ENCODE measurements around the gene PLS1. TPM values are rescaled to one million over a fixed set of nuclear protein-coding genes. Genes with fewer than 3 reads are reported as not detected.

Gene PLS1
- total RNA-seq, 1 experiment from 2014 or later = 38.8 TPM

DNA sequence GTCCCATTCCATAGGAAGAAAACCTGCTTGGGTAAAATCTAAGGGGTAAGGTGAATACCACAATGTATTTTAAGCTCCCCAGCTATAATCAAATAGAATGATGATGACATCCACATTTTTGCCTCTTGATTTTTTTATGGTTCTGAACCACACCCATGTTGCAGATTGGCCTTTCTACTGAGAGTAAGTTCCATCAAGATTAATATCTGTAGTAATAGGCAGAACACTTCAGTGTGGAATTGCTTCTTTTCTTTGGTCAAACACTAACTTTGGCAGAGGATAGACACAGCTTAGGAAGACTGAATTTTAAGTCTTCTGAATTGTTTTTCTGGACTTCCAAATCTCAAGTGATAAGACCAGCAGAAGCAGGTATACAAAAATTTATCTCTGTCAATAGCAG is 27.0 kb downstream of the PLS1 start:
- no peaks in the 10 kb centered on the region; the same call in 1 of the 2 replicates for H3K79me2 ChIP-seq (ENCODE audit: insufficient read depth, low read length)
- intact Hi-C loops (cut with micrococcal nuclease) = no loop called here
- ChIA-PET RAD21 (ENCODE audit: low non-redundant PET in 1 of 2, low total read pairs in 2 of 2, uncharacterized antibody in 2 of 2, unreplicated experiment in 2 of 2) (no interaction called here), CTCF (no interaction called here), POLR2A (no interaction called here)
- H3K27me3 ChIP-seq (ENCODE audit: insufficient read depth, low read length) = no peaks in the 10 kb centered on the region
- H2AFZ ChIP-seq (ENCODE audit: low read depth, low read length, poor library complexity, severe bottlenecking) = no peak overlapping the region
- no peak overlapping the region for H3K9ac ChIP-seq (ENCODE audit: low read length)
- H4K20me1 ChIP-seq (ENCODE audit: insufficient read depth) = no peaks in the 10 kb centered on the region
- peaks cover 11 to 13% of the 10 kb centered on the region in 2 experiments for H3K4me1 ChIP-seq (ENCODE audit: control insufficient read depth in 1 of 2, insufficient read depth in 2 of 2, low read length in 2 of 2)
- ATAC-seq (no peak), DNase-seq (ENCODE audit: low read depth, low spot score) (no peak)
- H3K9me2 ChIP-seq (ENCODE audit: insufficient read depth) = no peaks in the 10 kb centered on the region
- no peak overlapping the region for H3K27ac ChIP-seq (ENCODE audit: low read depth, low read length)
- H3K4me3 ChIP-seq (replicated peaks in 1 of 2; ENCODE audit: low read depth in 1 of 2, low read length in 2 of 2) = no peak overlapping the region
- BruUV-seq (replicated peaks) = no TSS peak
- H3K36me3 ChIP-seq (ENCODE audit: control insufficient read depth in 1 of 2, insufficient read depth in 2 of 2, low read length in 2 of 2) = no peaks in the 10 kb centered on the region
- H3K9me3 ChIP-seq (ENCODE audit: control insufficient read depth in 1 of 2, insufficient read depth in 1 of 2, low read depth in 1 of 2, low read length in 2 of 2) = no peaks in the 10 kb centered on the region
- no peak overlapping the region for H3K4me2 ChIP-seq (ENCODE audit: low read length)
- TF ChIP-seq ELF1 (IDR thresholded peaks at IDR 0.05; ENCODE audit: borderline replicate concordance, low read depth) (no peak), SIN3A (IDR thresholded peaks at IDR 0.05; ENCODE audit: low read depth) (no peak), CBX3 (IDR thresholded peaks at IDR 0.05; ENCODE audit: low read depth) (no peak), SRF (IDR thresholded peaks at IDR 0.05; ENCODE audit: low read depth) (no peak)

GRCh38 chr3:142624341-142625152 is 28.4 kb downstream of the PLS1 start:
- Histone ChIP-seq H4K20me1 (ENCODE audit: insufficient read depth) (no peaks in the 10 kb centered on the region), H3K27me3 (ENCODE audit: insufficient read depth, low read length) (no peaks in the 10 kb centered on the region), H3K4me3 (replicated peaks in 1 of 2; ENCODE audit: low read depth in 1 of 2, low read length in 2 of 2) (no peak overlapping the region), H3K36me3 (ENCODE audit: control insufficient read depth in 1 of 2, insufficient read depth in 2 of 2, low read length in 2 of 2) (no peaks in the 10 kb centered on the region), H3K4me1 (ENCODE audit: control insufficient read depth in 1 of 2, insufficient read depth in 2 of 2, low read length in 2 of 2) (0 out of 4 replicates have a peak, but pooled peaks cover 0 to under 1% of the 10 kb centered on the region in 2 experiments), H3K9me3 (ENCODE audit: control insufficient read depth in 1 of 2, insufficient read depth in 1 of 2, low read depth in 1 of 2, low read length in 2 of 2) (no peaks in the 10 kb centered on the region), H3K27ac (ENCODE audit: low read depth, low read length) (no peak overlapping the region), H3K9me2 (ENCODE audit: insufficient read depth) (no peaks in the 10 kb centered on the region), H3K4me2 (ENCODE audit: low read length) (no peak overlapping the region), H3K79me2 (ENCODE audit: insufficient read depth, low read length) (no peaks in the 10 kb centered on the region; the same call in 1 of the 2 replicates), H3K9ac (ENCODE audit: low read length) (no peak overlapping the region), H2AFZ (ENCODE audit: low read depth, low read length, poor library complexity, severe bottlenecking) (no peak overlapping the region)
- ATAC-seq (no peak), DNase-seq (ENCODE audit: low read depth, low spot score) (no peak)
- RAD21 ChIA-PET (ENCODE audit: low non-redundant PET in 1 of 2, low total read pairs in 2 of 2, uncharacterized antibody in 2 of 2, unreplicated experiment in 2 of 2) = no interaction called here
- no TSS peak for BruUV-seq (replicated peaks)
- POLR2A ChIA-PET = no interaction called here
- CTCF ChIA-PET = no interaction called here
- intact Hi-C loops (cut with micrococcal nuclease) = no loop called here
- TF ChIP-seq POLR2A (IDR thresholded peaks at IDR 0.05; ENCODE audit: borderline replicate concordance, extremely low read depth, insufficient read depth, insufficient read length) (no peak), EZH2 (IDR thresholded peaks at IDR 0.05) (no peak), CBX3 (IDR thresholded peaks at IDR 0.05; ENCODE audit: low read depth) (no peak), EGR1 (IDR thresholded peaks at IDR 0.05; ENCODE audit: low read depth) (no peak), ZBTB33 (IDR thresholded peaks at IDR 0.05; ENCODE audit: extremely low read depth, insufficient replicate concordance, low read length) (no peak), RAD21 (IDR thresholded peaks at IDR 0.05; ENCODE audit: low read depth) (no peak), SP1 (IDR thresholded peaks at IDR 0.05; ENCODE audit: low read depth) (no peak), TCF7L2 (IDR thresholded peaks at IDR 0.05; ENCODE audit: borderline replicate concordance, extremely low read depth, insufficient read depth, insufficient read length) (no peak), MAX (IDR thresholded peaks at IDR 0.05) (no peak)
- TF ChIP-seq, protein P1, sequence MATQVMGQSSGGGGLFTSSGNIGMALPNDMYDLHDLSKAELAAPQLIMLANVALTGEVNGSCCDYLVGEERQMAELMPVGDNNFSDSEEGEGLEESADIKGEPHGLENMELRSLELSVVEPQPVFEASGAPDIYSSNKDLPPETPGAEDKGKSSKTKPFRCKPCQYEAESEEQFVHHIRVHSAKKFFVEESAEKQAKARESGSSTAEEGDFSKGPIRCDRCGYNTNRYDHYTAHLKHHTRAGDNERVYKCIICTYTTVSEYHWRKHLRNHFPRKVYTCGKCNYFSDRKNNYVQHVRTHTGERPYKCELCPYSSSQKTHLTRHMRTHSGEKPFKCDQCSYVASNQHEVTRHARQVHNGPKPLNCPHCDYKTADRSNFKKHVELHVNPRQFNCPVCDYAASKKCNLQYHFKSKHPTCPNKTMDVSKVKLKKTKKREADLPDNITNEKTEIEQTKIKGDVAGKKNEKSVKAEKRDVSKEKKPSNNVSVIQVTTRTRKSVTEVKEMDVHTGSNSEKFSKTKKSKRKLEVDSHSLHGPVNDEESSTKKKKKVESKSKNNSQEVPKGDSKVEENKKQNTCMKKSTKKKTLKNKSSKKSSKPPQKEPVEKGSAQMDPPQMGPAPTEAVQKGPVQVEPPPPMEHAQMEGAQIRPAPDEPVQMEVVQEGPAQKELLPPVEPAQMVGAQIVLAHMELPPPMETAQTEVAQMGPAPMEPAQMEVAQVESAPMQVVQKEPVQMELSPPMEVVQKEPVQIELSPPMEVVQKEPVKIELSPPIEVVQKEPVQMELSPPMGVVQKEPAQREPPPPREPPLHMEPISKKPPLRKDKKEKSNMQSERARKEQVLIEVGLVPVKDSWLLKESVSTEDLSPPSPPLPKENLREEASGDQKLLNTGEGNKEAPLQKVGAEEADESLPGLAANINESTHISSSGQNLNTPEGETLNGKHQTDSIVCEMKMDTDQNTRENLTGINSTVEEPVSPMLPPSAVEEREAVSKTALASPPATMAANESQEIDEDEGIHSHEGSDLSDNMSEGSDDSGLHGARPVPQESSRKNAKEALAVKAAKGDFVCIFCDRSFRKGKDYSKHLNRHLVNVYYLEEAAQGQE (IDR thresholded peaks at IDR 0.05; ENCODE audit: low read depth) = no peak

Measured in HCT116 (cell line).